Germinal center (tissue), 1 donor: ENCODE data around the gene PON1.

Experiments used
- DNase-seq: peaks from one replicate; pipeline ENCODE4 v3.0.0; 2012; ENCODE audit warnings: mixed read lengths, low spot score

PON1 gene

DNA sequence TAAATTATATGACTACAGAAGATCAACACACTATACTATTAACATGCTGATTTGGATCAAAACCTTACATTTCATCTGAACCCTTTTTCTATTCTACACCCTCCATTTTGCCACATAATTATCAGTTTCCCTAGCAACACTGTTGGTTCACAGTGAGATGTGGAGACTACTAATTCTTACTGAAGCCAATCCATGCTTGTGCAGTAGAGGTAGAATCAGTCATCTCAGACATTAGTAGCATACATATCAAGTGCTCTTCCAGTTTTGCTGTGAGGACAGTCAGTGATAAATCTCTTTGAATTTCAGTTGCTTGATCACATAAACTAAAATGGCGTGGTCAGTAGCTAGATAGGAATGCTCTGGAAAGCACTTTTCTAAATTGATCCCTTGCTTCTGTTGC, 70.3 kb downstream of the PON1 start:
- DNase-seq: no peak

- DNase-seq: no peak
These were observed 72.4 kb downstream of the PON1 start for GRCh38 chr7:95251966-95252365.

GRCh38 chr7:95250571-95250970, 73.8 kb downstream of the PON1 start:
- DNase-seq: no peak
